Activated CD4-positive, CD25-positive, alpha-beta regulatory T cell treated with anti-CD3 and anti-CD28 coated beads, Interleukin-2, amount 50 U/mL, for 24 hours (primary cell): ENCODE results near the gene CDK5RAP3.
"Not testable (repeated sequence)": the region's sequence is repeated elsewhere in the genome, so short reads cannot be mapped to it uniquely, and the experiment has no call there.

Experiments
- ATAC-seq, 2 donors: fragments of 150-1000 bp; cut with Tn5 transposase; one replicate each; pipeline ENCODE4 v1.10.0; 2021; ENCODE audit warnings: mild to moderate bottlenecking in 1 of 2, moderate library complexity in 1 of 2

The CDK5RAP3 gene, protein sequence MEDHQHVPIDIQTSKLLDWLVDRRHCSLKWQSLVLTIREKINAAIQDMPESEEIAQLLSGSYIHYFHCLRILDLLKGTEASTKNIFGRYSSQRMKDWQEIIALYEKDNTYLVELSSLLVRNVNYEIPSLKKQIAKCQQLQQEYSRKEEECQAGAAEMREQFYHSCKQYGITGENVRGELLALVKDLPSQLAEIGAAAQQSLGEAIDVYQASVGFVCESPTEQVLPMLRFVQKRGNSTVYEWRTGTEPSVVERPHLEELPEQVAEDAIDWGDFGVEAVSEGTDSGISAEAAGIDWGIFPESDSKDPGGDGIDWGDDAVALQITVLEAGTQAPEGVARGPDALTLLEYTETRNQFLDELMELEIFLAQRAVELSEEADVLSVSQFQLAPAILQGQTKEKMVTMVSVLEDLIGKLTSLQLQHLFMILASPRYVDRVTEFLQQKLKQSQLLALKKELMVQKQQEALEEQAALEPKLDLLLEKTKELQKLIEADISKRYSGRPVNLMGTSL

DNA sequence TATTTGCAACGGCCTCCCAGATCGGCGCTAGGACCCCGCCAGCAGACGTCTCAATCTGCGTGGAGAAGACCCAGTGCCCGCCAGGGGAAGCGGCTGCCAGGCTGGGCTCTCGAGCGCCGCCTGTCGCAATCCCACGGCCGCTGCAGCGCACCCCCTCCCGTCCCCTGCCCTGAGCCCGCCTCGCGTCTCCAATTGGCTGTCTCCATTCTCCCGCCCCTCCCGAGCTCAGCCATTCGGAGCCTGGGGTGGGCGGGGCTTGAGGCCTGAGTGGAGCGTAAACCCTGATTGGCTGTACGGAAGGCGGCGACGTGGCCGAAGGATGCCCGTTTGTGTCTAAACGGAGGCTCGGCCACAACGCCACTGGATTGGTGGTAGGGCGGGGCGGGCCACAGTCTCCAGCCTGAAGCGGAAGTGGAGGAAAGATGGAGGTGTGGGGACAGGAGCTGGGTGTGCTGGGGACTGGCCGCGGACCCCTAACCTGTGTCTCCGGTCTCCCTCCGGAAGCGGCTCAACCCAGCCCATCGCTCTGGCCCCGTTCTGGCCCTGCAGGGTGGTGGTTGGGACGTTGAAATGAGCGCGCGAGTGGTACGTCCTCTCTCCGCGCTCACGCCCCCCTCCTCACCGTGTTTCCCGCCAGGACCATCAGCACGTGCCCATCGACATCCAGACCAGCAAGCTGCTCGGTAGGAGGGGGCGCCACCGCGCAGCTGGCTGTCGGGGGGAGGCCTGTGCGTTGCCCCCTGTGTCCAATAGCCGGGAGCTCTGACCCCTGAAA, at the start of gene CDK5RAP3:
TSS of gene CDK5RAP3 (plus strand) at position 389 of the 775 bp plus-strand sequence. CDS start at position 423, 34 bp downstream.
- peak; percentile 96 to 99 for ATAC-seq

DNA sequence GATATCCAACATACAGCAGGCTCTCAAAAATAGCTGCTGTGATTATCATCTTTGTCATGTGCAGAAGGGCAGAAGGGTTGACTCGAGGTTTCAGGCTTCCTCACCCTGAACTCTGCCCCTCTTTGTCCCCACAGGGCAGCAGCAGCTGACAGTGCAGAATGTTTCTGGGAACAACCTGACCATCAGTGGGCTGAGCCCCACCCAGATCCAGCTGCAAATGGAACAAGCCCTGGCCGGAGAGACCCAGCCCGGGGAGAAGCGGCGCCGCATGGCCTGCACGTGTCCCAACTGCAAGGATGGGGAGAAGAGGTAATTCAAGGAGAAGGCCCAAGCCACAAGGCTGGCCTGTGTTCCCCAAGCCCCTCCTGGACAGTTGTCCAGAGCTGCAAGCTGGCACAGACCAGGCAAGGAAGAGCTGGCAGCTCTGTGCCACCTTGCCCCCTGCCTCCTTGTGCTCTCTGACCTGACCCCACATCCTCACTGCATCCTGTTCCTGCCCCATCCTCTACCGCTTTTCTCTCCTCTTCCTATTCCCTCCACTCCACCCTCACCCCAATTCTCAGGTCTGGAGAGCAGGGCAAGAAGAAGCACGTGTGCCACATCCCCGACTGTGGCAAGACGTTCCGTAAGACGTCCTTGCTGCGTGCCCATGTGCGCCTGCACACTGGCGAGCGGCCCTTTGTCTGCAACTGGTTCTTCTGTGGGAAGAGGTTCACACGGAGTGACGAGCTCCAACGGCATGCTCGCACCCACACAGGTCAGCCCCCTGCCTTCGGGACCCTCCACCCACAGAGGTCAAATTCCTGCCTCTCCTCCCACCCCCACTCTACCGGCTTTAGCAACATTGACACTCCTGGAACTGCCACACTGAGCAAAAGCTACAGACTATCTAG, 45.9 kb upstream of the CDK5RAP3 start:
- no peak for ATAC-seq

DNA sequence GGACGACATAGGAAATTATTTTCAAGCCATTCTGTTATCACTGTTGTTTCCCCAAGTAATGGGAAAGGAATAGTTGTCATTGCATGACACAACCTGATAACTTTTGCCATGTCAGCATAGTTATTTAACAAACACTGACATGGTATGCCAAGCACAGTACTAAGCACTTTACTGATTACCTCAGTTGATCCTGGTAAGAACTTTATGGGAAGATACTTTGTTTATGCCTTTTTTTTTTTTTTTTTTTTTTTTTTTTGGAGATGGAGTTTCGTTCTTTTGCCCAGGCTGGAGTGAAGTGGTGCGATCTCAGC, 45.3 kb upstream of the CDK5RAP3 start:
- ATAC-seq, result no peak

DNA sequence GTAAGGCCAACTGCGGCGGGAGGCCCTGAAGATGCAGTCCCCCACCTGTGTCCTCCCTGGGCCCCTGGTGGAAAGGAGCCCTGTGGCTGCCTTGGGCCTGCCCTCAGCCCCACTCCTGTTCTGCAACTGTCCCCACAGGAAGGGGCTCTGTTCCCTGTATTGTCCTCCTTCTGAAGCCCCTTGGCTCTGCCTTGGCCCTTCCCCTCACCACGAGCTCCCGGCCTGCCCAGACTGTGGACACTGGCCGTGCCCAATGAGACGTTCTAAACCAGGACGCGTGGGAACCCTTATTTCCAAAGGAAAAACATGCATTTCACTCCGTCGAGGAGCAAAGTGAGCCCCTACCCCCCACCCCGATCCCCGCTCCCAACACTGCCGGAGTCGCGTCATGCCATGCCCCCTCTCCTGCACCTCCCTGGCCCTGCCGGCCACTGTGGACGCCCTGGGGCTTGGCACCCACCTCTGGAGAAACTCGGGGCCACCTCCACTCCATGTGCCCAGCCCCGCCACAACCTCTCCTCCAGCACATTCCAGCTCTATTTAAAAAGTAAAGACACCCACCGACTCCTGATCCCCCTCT, 43.0 kb upstream of the CDK5RAP3 start:
- ATAC-seq, result no peak

DNA sequence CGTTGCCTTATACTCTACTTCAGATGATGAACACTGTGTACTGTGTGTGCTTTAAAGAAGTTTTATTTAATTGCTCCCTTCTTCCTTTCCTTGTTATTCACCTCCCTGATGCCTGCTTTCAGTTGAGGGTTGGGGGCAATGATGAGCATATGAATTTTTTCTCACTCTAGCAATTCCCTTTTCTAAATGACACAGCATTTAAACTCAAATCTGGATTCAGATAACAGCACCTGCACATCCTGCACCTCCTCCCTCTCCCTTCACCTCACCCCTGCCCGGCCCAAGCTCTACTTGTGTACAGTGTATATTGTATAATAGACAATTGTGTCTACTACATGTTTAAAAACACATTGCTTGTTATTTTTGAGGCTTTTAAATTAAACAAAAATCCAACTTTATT, 42.5 kb upstream of the CDK5RAP3 start:
- no peak for ATAC-seq

DNA sequence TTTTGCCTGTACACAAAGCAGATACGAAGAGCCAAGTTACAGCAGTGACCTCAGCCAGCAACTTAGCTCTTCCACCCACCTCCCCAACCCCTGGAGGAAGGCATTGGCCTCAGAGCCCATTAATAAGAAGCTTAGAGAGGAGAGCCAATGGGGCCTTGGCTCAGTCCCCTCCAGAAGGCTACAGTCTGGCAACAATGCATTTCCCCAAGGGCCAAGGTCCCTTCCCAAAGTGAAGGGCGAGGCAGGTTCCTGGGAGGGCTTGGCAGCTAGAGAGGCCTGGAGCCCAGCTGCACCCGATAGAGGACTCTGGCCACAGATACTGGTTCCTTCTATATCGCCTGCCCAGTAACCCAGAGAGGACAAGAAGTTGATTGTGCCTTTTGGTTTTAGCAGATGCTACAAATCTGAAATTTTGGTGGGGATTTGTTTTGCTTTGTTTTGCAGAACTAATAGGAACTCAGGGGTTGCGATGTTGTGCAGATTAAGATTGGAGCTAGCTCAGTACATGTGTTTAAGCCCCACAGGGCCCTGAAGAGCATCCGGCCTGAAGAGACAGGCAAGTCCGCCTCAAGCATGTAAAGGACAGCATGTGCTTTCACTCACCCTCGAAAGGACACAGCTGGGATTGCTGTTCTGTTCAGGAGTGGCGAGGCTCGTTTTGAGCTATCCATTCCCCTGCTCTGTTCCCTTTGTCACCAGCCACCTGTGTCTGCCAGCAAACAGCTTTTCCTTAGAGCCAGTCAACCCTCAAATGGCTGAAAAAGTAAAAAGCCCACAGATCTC, 41.5 kb upstream of the CDK5RAP3 start:
- ATAC-seq, result no peak

DNA sequence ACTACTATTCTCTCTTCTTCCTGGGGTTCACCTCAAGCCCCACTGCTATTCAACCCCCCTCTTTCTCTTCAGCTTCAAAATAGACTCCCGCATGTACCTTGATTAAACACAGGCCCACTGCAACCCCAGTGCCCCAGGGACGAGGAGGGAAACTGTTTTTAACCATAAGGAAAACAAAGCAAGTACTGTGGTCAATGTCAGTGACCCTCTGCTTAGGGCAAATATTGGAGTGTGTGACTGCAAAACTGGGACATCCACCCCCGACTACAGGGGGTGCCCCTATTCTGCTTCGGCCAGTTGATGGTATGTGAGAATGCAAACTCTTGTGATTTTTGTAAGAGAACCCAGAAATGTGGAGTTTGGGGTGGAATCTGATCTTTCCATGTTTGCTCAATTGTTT, 39.1 kb upstream of the CDK5RAP3 start:
- ATAC-seq, result no peak

DNA sequence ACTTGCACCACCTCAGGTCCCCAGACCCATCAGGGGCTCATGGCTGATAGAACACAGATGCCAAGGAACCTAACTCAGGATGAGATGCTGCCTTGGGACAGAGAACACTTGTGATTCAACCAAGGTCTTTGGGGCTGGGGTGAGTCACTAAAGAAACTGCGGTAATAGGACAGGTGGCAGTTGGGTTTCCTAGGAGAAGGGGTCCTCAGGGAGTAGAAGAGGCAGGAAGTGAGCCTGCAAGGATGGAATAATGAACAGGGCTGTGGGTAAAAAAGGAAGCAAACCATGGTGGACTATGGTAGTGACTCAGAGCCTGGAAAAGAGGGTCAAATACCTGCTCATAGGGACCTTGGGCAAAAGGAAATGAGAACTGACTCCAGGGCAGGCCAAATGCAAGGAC, 36.1 kb upstream of the CDK5RAP3 start:
- no peak for ATAC-seq

DNA sequence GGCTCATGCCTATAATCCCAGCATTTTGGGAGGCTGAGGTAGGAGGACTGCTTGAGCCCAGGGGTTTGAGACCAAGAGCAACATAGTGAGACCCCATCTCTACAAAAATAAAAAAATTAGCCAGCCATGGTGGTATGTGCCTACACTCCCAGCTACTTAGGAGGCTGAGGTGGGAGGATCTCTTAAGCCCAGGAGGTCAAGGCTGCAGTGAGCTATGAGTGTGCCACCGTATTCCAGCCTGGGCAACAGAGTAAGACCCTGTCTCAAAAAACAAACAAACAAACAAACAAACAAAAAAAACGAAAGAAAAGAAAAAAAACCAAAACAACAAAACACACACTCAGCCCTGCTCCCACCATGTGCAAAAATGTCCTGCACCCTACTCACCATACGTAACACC, 35.4 kb upstream of the CDK5RAP3 start:
- not testable (repeated sequence) for ATAC-seq

DNA sequence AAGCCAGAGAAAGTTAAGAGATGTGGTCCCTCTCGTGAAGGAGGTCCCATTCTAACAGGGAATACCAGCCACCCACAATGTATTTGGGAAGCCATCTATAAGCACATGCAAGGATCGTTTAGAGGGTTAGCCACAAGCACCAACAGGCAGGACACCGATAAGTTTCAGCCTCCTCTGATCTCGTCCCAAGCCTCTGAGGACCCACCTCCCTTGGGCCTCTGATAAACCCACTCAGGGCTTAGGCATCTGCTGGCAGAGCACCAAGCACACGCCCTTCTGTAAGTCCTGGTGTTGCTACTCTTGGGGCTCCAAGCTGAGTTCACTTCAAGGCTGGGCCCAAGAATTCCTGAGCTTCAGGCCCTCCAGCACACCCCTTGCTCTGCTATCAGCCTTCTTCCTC, 35.0 kb upstream of the CDK5RAP3 start:
- ATAC-seq, result no peak

DNA sequence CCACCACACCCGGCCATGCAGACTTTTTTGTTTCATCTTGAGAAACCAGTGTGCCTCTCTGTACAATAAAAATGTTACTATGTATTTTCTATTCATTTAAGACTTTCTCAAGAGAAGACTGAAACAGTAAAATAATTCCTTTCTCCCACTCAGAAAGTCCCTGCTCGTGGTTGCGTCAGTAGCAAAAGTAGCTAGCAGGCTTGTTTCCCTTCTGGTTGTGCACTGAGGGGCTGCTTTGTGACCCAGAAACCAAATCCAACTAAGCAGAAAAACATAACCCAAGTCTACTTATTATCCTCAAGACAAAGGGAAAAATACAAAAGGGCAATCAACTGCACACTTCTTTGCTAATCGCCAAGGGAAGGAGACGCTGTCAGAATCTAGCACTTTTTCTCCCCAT, 33.0 kb upstream of the CDK5RAP3 start:
- no peak for ATAC-seq

DNA sequence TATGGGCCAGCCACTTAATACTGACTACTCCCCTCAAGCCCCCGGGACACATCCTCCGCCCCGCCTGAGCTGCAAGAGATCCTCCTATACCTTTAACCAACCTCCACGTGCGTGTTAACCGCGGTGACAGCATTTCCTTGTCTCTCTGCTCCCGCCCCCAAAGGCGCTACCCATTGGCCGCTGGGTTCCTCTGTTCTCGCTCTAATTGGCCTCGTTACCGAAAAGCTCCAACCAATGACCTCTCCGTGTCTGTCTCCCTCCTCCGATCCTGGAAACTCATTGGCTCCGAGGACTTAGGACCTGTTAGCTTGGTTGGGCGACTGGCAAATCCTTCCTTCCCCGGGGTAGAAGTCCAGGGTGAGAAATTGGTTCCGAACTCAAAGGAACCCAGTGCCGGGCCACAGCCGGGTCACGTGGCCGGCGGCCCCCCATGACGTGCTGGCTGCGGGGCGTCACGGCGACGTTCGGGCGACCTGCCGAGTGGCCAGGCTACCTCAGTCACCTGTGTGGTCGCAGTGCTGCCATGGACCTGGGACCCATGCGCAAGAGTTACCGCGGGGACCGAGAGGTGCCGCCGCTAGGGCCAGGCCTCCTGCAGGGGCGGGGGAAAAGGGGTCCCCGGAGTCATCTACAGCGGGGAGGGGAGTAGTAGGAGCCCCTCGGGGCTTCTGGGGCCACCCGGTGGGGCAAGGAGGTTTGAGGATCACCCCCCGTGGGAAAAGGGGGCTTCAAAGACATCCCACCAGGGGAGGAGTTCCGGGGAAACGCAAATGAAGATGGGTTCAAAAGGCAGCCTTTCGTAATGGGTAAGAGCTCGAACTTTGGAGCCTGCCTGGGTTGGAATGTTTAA, 29.4 kb upstream of the CDK5RAP3 start, which contains the start of gene PNPO:
TSS of gene PNPO (plus strand) at position 326 of the 850 bp plus-strand sequence. CDS start at position 431, 105 bp downstream.
- ATAC-seq, result peak; percentile 98 to 99

DNA sequence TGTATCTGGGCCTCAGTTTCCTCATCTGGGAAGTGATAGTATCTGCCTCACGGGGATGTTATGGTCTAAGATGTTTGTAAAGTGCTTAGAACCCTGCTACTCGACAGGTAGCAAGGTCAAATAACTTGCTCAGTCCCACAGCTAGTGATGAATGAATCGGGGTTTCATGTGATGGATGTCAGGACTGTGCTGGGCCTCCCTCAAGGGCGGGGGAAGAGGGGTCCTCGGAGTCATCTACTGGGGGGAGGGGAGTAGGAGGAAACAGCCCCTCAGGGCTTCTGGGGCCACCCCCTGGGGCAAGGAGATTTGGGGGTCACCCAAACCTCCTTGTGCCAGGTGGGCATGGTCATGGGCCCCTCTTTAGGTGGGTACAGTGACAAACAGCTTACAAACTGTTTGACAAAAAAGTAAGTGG, 28.8 kb upstream of the CDK5RAP3 start:
- no peak for ATAC-seq

DNA sequence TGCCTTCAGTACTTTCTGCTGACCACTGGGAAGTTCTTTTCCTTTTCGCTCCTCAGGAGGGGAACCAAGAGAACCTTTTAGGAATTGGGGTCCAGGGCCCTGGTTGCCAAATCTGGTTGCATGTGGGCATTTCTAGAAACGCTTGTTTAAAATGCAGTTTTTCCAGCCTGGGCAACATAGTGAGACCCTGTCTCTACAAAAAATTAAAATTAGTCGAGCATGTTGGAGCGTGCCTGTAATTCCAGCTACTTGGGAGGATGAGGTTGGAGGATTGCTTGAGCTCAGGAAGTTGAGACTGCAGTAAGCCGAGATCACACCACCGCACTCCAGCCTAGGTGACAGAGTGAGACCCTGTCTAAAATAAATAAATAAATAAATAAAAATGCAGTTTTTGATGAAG, 28.3 kb upstream of the CDK5RAP3 start:
- no peak for ATAC-seq

DNA sequence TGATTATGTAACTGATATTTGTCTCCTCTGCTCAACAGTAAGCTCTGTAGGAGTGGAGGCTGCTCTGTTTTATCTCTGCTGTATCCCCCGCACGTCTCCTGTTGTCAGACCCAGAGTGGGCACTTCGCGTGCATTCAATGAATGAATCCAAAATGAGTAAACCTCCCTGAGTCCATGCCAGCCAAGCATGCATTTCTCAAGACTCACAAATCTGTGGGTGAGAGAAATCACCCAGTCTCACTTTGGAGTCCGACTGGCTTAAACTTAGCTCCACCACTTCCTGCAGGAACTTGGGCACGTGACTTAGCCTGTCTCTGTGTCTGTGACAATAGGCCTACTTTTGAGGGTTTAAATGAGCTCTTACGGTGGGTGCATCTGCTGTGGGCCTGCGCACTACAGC, 25.8 kb upstream of the CDK5RAP3 start:
- ATAC-seq, result no peak

DNA sequence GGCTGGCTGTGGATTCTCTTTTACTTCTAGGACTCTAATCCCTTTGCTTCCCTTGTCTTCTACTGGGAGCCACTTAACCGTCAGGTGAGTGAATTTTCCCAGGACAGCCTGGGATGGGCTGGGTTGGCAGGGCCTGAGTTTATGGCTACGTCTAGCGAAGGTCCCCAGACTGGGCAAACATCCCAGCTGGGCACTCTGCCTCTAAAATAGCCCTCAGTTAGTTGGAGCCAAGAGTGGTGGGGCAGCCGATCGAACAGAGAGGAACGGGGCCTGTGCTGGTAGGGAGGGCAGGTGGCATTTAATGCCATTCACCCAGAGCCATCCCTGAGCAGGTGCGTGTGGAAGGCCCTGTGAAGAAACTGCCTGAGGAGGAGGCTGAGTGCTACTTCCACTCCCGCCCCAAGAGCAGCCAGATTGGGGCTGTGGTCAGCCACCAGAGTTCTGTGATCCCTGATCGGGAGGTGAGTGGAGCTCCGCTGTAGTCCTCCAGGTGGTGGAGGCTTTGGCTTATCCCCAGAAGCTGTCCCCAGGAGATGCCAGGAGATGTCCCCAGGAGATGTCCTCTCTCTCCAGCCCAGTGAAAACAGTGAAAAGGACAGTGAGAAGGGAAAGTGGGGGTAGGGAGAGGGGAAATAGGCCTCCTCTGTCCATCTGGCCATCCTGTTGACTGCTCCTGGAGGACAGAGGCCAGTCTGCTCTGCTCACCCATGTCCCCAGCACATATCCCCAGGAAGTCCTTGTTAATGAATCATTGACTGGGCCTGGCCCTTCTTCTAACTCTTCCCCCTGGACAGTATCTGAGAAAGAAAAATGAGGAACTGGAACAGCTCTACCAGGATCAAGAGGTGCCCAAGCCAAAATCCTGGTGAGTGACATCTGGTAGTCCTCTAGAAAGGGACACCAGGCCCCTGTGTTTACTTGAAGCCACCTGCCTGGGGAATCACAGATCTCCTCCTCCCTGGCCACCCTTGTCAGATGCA, 25.1 kb upstream of the CDK5RAP3 start:
- no peak for ATAC-seq

DNA sequence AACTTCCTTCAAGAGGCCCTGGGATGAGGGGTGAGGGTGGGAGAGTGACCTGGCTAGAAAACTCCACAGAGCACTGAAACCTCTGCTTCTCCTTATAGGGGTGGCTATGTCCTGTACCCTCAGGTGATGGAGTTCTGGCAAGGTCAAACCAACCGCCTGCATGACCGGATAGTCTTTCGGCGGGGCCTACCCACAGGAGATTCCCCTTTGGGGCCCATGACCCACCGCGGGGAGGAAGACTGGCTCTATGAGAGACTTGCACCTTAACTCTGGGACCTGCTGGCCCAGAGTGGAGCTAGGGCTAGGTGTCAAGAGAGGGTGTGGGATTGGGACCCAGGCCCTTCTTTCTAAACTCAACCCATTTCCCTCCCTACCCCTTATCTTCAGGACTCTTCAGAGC, 24.4 kb upstream of the CDK5RAP3 start:
- ATAC-seq, result no peak

DNA sequence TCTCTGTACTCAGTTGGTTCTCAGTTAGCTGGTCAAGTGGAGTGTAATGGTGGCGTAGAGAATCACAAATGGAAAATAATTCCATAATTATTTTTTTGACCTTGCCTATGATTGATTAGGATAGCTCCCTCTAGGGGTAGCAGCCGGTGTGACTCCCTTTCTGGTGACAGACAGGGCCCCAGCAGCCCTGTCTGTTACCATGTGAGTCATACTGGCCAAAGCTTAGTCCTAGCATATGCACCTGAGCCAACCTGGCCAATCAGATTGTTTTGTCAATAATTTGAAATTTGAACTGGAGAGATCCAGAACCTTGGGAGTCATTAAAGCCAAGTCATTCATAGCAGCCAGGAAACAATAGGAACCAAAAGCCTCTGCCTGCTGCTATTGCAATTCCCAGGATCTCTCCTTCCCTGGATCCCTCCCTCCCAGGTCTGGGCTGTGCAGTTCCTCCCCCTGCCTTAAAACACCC, 23.9 kb upstream of the CDK5RAP3 start:
- ATAC-seq, result peak; percentile 89 to 95

DNA sequence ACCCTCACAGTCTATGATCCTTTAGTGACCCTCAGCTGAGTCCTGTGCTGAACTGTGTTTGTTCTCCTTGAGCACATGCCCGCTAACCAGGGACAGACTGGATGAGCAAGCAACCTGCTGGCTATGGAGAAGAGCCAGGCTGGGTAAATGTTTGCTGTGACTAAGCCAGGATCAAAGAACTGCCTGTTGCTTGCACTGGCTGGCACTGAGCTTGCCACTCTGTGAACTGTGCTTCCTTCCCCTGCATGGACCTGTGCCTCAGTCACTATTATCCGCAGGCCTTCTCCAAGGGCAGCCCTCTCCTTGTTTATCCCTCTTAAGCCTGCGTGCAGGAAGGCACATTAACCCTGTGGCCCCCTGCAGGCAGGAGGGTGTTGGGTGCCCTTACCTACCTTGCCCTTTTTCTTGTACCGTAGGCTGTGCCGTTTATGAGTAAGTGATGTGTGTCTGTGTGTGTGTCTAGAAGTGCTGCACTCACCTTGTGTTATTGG, 22.2 kb upstream of the CDK5RAP3 start:
- peak; percentile 8 to 9 for ATAC-seq
